ENCODE measurements around the gene CELF5. TPM values are rescaled to one million over a fixed set of nuclear protein-coding genes. Genes with fewer than 3 reads are reported as not detected.

Gene CELF5
- total and polyA plus RNA-seq, 2 donors (not counting 1 experiment from before 2014, with no cell fraction given) = 0.15 TPM; not detected in 1

DNA sequence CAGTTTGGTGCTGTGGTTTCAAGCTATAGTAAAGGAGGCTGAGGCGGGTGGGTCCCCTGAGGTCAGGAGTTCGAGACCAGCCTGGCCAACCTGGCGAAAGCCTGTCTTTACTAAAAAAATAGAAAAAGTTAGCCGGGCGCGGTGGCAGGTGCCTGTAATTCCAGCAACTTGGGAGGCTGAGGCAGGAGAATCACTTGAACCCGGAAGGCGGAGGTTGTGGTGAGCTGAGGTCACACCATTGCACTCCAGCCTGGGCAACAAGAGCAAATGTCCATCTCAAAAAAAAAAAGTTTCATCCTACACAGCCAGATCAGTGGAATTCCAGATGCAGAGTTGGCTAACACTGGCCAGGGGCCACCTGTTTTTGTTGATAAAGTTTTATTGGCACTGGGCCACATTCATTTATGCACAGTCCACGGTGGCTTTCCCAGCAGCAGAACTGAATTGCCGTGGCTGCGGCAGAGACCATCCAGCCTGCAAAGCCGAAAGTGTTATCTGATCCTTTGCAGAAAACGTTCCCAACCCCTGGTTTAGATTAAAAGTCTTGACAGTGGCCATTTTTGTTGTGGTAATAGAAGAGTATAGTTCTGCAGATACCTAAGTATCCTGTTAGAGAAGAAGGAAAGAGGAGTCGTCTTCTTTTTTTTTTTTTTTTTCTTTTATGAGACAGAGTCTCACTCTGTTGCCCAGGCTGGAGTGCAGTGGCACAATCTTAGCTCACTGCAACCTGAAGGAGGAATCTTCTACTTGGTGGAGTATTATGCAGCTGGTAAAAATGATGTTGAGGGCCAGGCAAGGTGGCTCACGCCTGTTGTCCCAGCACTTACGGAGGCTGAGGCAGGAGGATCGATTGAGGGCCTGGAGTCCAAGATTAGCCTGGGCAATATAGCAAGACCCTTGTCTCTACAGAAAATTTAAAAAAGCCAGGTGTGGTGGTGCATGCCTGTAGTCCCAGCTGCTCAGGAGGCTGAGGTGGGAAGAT lies 30.1 kb upstream of the CELF5 start:
- TF ChIP-seq EZH2 (IDR thresholded peaks at IDR 0.05; ENCODE audit: borderline replicate concordance, insufficient read depth, low read depth, low read length, poor library complexity, severe bottlenecking) (no peak), CTCF (IDR thresholded peaks at IDR 0.05) (no peak)
- Histone ChIP-seq H2AFZ (ENCODE audit: insufficient read depth, low read depth, low read length, poor library complexity, severe bottlenecking) (no peak overlapping the region), H3K4me1 (ENCODE audit: control insufficient read depth in 2 of 2, insufficient read depth in 2 of 2, low read length in 2 of 2) (peaks cover 0 to 10% of the 10 kb centered on the region in 2 donors), H3K27me3 (replicated peaks in 1 of 4; ENCODE audit: control extremely low read depth in 1 of 4, control insufficient read depth in 3 of 4, insufficient read depth in 4 of 4, low read length in 3 of 4) (no peaks in the 10 kb centered on the region), H3K4me2 (replicated peaks; ENCODE audit: low read depth, low read length, poor library complexity, severe bottlenecking) (no peak overlapping the region), H3K36me3 (replicated peaks in 1 of 2; ENCODE audit: control extremely low read depth in 1 of 2, control insufficient read depth in 1 of 2, extremely low read depth in 1 of 2, insufficient read depth in 2 of 2, low read length in 1 of 2) (peaks cover 0 to 27% of the 10 kb centered on the region in 2 experiments), H3K9ac (ENCODE audit: low read length) (no peak overlapping the region), H3K4me3 (ENCODE audit: control extremely low read depth in 1 of 5, extremely low read depth in 1 of 5, insufficient read depth in 1 of 5, low read depth in 2 of 5, low read length in 4 of 5) (no peak overlapping the region), H3K27ac (ENCODE audit: low read length in 2 of 2) (no peak overlapping the region), H3K9me3 (ENCODE audit: control extremely low read depth in 1 of 3, control insufficient read depth in 2 of 3, insufficient read depth in 1 of 3, low read length in 2 of 3) (peaks cover 0 to 11% (median 0%) of the 10 kb centered on the region in 3 donors), H4K20me1 (ENCODE audit: control insufficient read depth, insufficient read depth, low read length, poor library complexity, severe bottlenecking) (peaks cover 46% of the 10 kb centered on the region), H3K79me2 (ENCODE audit: control insufficient read depth, insufficient read depth, low read length) (peaks cover 46% of the 10 kb centered on the region)
- Mint-ChIP-seq H3K27me3 (no peaks in the 10 kb centered on the region), H3K4me1 (peaks cover 8% of the 10 kb centered on the region), H3K9me3 (ENCODE audit: insufficient read depth) (no peaks in the 10 kb centered on the region), H3K4me3 (no peak overlapping the region), H3K27ac (no peak overlapping the region)
- POLR2A ChIA-PET = interaction anchor here (0.6 kb wide), 1 partner anchor 194 kb away, joined by 5 read pairs; no protein-coding TSS in a partner anchor
- CTCF ChIA-PET = no interaction called here
- intact Hi-C loops (cut with micrococcal nuclease) = no loop called here
- 89% methylated on average over 16 of the region's 17 CpGs for WGBS (ENCODE audit: insufficient coverage)
- ATAC-seq (ENCODE audit: low read depth) (no peak), DNase-seq (no peak)

Measured in B cell (primary cell).